MCF 10A (cell line): ENCODE data around the gene MRAS. TPM values are rescaled to one million over a fixed set of nuclear protein-coding genes. Genes with fewer than 3 reads are reported as not detected.

Source experiments
- BruUV-seq: library from RNA; stranded (reverse); fragments of 400-500 nt; replicated peaks from 2 replicates; lab custom pipeline; 2021; lab: Mats Ljungman, UMichigan
- CTCF ChIA-PET: fragments of 300-600 bp; sonication (Branson Sonifier 250); formaldehyde crosslinking; extraction: SDS; loops from one replicate; lab custom pipeline; 2021; ENCODE audit warnings: antibody characterized with exemption, inconsistent platforms; lab: Yijun Ruan, JAX
- POLR2A ChIA-PET: fragments of 300-600, 350-650 bp; sonication (Branson Sonifier 250); formaldehyde crosslinking; extraction: SDS; loops from one replicate; lab custom pipeline; 2020; ENCODE audit warnings: antibody characterized with exemption, inconsistent platforms; lab: Yijun Ruan, JAX
- DNase-seq: peaks from one replicate; pipeline ENCODE4 v3.0.0-alpha.2; 2018; ENCODE audit not compliant: unreplicated experiment
- H3K27ac Mint-ChIP-seq: one replicate; pipeline ENCODE4 v1.8.0; 2022; ENCODE audit warnings: mild to moderate bottlenecking, low read depth, mixed read lengths; ENCODE audit not compliant: unreplicated experiment
- H3K27me3 Mint-ChIP-seq: one replicate; pipeline ENCODE4 v1.8.0; 2022; ENCODE audit warnings: mixed read lengths; ENCODE audit not compliant: insufficient read depth, unreplicated experiment
- H3K36me3 Mint-ChIP-seq: one replicate; pipeline ENCODE4 v1.8.0; 2022; ENCODE audit warnings: mild to moderate bottlenecking, moderate library complexity, mixed read lengths; ENCODE audit not compliant: insufficient read depth, unreplicated experiment
- H3K4me1 Mint-ChIP-seq: one replicate; pipeline ENCODE4 v1.8.0; 2022; ENCODE audit warnings: mixed read lengths; ENCODE audit not compliant: insufficient read depth, unreplicated experiment
- H3K4me3 Mint-ChIP-seq: one replicate; pipeline ENCODE4 v1.8.0; 2022; ENCODE audit warnings: mild to moderate bottlenecking, moderate library complexity, mixed read lengths; ENCODE audit not compliant: unreplicated experiment
- H3K9me3 Mint-ChIP-seq: one replicate; pipeline ENCODE4 v1.8.0; 2022; ENCODE audit warnings: mixed read lengths; ENCODE audit not compliant: unreplicated experiment
- intact Hi-C: fragments of 100-400 bp; cut with micrococcal nuclease; formaldehyde crosslinking; loops from 2 replicates; pipeline ENCODE4 v1.14.1; 2022
- total RNA-seq: library from RNA; stranded (reverse); gene quantifications from 2 replicates; pipeline ENCODE4 v1.2.3, GENCODE V29; 2022
- TF ChIP-seq, protein P1 (sequence below): fragments of 200-600 bp; IDR thresholded peaks from one replicate; pipeline ENCODE4 v1.8.0; 2022; ENCODE audit warnings: antibody characterized with exemption, mild to moderate bottlenecking; ENCODE audit not compliant: unreplicated experiment

MRAS gene
- total RNA-seq, 1 experiment from 2014 or later, result 5.2 TPM

DNA sequence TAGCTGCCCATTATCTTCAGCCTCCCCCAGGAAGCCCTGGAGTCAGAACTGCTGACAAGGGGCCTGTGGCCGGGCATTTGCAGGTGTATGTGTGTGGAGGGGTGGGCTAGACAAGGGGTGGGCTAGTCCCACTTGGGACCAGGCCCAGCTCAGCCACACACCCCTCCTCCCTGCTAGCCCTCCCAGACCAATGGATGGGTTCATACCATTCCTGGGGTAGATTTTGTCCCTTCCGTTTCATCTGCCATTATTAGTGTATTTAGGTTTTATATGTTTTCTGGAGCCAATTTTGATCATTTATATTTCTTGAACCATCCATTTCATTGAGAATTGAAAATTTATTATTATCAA is 42.2 kb downstream of the MRAS start:
- no peaks in the 10 kb centered on the region for H3K36me3 Mint-ChIP-seq
- TF ChIP-seq, protein P1, sequence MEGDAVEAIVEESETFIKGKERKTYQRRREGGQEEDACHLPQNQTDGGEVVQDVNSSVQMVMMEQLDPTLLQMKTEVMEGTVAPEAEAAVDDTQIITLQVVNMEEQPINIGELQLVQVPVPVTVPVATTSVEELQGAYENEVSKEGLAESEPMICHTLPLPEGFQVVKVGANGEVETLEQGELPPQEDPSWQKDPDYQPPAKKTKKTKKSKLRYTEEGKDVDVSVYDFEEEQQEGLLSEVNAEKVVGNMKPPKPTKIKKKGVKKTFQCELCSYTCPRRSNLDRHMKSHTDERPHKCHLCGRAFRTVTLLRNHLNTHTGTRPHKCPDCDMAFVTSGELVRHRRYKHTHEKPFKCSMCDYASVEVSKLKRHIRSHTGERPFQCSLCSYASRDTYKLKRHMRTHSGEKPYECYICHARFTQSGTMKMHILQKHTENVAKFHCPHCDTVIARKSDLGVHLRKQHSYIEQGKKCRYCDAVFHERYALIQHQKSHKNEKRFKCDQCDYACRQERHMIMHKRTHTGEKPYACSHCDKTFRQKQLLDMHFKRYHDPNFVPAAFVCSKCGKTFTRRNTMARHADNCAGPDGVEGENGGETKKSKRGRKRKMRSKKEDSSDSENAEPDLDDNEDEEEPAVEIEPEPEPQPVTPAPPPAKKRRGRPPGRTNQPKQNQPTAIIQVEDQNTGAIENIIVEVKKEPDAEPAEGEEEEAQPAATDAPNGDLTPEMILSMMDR, result no peak
- H3K4me3 Mint-ChIP-seq, result peak overlapping the region; percentile 26
- peak overlapping the region; percentile 7 for H3K27ac Mint-ChIP-seq
- POLR2A ChIA-PET, result interaction anchor here (0.8 to 1.7 kb wide), 3 partner anchors 9 to 60 kb away, joined by 3 to 6 read pairs (median 3); no protein-coding TSS in a partner anchor
- H3K4me1 Mint-ChIP-seq, result peaks cover 14% of the 10 kb centered on the region
- no peaks in the 10 kb centered on the region for H3K27me3 Mint-ChIP-seq
- CTCF ChIA-PET, result interaction anchor here (0.5 to 3.6 kb wide), 9 partner anchors 10 to 533 kb away, joined by 3 to 21 read pairs (median 3); no protein-coding TSS in a partner anchor
- intact Hi-C loops, result no loop called here
- BruUV-seq, result no TSS peak
- H3K9me3 Mint-ChIP-seq, result no peaks in the 10 kb centered on the region
- DNase-seq, result no peak

DNA sequence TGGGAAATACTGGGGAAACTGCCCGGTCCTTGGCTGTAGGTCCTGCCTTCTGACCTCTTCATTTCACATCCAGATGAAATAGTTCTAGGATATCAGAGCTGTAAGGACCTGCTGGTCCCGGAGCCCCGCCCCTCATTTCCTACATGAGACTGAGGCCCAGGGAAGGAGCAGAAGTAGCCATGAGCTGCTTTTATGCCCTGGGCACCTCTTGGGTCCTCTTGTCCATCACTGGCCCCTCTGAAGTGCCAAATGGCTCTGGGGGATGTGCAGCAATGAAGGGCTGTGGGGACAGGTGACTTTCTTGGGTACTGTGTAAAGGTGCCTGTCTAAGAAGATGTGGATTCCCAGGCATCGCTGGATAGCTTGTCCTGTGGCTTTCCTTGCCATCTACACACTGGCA is 45.8 kb downstream of the MRAS start:
- Mint-ChIP-seq H3K36me3 (no peaks in the 10 kb centered on the region), H3K4me1 (peaks cover 14% of the 10 kb centered on the region), H3K9me3 (no peaks in the 10 kb centered on the region), H3K27ac (no peak overlapping the region), H3K27me3 (no peaks in the 10 kb centered on the region), H3K4me3 (no peak overlapping the region)
- POLR2A ChIA-PET, result interaction anchor here (0.5 to 0.6 kb wide), 2 partner anchors 327 to 783 kb away, joined by 3 to 4 read pairs; no protein-coding TSS in a partner anchor
- intact Hi-C loops, result no loop called here
- BruUV-seq, result no TSS peak
- CTCF ChIA-PET, result interaction anchor here (0.6 to 1.7 kb wide), 3 partner anchors 13 to 59 kb away, joined by 3 to 5 read pairs (median 4); no protein-coding TSS in a partner anchor
- DNase-seq, result no peak
- TF ChIP-seq, protein P1, result no peak

GRCh38 chr3:138394686-138395085 is 46.3 kb downstream of the MRAS start:
- Mint-ChIP-seq H3K4me3 (no peak overlapping the region), H3K27me3 (no peaks in the 10 kb centered on the region), H3K27ac (no peak overlapping the region), H3K36me3 (no peaks in the 10 kb centered on the region), H3K9me3 (no peaks in the 10 kb centered on the region), H3K4me1 (peaks cover 14% of the 10 kb centered on the region)
- ChIA-PET POLR2A (no interaction called here), CTCF (interaction anchor here (1.0 to 1.7 kb wide), 2 partner anchors 13 to 23 kb away, joined by 3 to 5 read pairs; no protein-coding TSS in a partner anchor)
- intact Hi-C loops, result no loop called here
- TF ChIP-seq, protein P1, result no peak
- no peak for DNase-seq
- BruUV-seq, result no TSS peak

DNA sequence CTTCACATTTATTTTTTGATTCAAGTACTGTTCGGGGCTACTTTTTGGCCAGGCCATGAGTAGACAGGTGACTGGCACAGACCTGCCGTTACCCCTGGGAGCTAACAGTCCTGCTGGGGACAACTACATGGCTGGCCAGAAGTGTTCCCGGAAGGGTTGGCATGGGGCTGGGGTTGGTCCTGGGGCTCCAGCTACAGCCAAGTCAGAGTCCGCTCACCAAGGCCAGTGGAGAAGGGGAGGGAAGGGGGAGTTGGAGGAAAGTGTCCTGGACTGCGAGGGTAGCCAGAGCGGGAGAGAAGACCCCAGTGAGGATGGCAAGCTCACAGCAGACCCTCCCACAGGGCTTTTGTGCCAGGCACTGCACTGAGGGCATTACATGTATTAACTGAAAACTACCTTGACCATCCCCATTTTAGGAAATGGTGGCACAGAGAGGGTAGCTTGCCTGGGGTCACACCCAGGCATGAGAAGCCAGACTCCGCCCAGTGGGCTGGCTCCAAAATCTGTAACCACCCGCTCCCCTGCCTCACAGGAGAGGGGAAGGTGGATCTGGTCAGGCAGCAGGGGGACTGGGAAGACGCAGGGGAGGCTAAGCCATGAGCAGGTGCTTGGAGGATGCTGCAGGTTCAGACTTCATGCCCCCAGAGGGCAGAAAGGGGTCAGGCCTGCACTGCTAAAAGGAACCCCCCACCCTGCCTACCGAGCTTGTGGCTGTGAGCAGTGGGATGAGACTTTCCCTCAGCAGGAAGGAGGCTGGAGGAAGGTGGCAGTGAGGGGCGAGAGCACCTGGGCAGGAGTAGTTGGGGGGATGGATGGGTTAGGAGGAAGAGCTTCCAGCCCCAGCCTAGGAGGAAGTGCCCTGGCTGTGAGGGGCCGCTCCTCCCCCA is 47.7 kb downstream of the MRAS start:
- H3K9me3 Mint-ChIP-seq, result no peaks in the 10 kb centered on the region
- no peak overlapping the region for H3K4me3 Mint-ChIP-seq
- CTCF ChIA-PET, result interaction anchor here (0.6 to 13.8 kb wide), 6 partner anchors 22 to 933 kb away, joined by 3 to 130 read pairs (median 4); no protein-coding TSS in a partner anchor
- POLR2A ChIA-PET, result interaction anchor here (0.6 kb wide), 1 partner anchor 572 kb away, joined by 4 read pairs; no protein-coding TSS in a partner anchor
- no peaks in the 10 kb centered on the region for H3K27me3 Mint-ChIP-seq
- no peak for DNase-seq
- peaks cover 2% of the 10 kb centered on the region for H3K4me1 Mint-ChIP-seq
- no peak overlapping the region for H3K27ac Mint-ChIP-seq
- TF ChIP-seq, protein P1, result no peak
- no peaks in the 10 kb centered on the region for H3K36me3 Mint-ChIP-seq
- intact Hi-C loops, result no loop called here
- BruUV-seq, result no TSS peak
